Activated naive CD8-positive, alpha-beta T cell treated with anti-CD3 and anti-CD28 coated beads for 36 hours (primary cell): Measurements from ENCODE around the gene KCNA3. TPM values are rescaled to one million over a fixed set of nuclear protein-coding genes. Genes with fewer than 3 reads are reported as not detected.

Experiments
- total RNA-seq, 2 experiments: library from RNA; stranded (reverse); gene quantifications; one replicate each; pipeline ENCODE4 v1.2.3, GENCODE V29; 2021

The KCNA3 gene
- total RNA-seq, 2 experiments from 2014 or later = 16.6 to 17.5 TPM

Other genes starting within 250 kb of the KCNA3 start
- not detected for gene PROK1, start 223.8 kb downstream of the KCNA3 start, total RNA-seq
- gene KCNA10, start 155.8 kb downstream of the KCNA3 start, total RNA-seq = not detected
- gene KCNA2, start 68.6 kb downstream of the KCNA3 start, total RNA-seq = under 1 TPM; 0.04 to 0.08 TPM
- gene CD53, start 198.2 kb upstream of the KCNA3 start, total RNA-seq = 100 to 1,000 TPM; 191 to 193 TPM